Trophoblast cell (in vitro differentiated cells and primary cell): Measurements from ENCODE around the gene BRS3.

Experiments used
- DNase-seq, 2 donors: peaks; one replicate each; pipeline ENCODE4 v3.0.0-alpha.2; 2016
- H2AFZ ChIP-seq: 2 replicates; pipeline ENCODE4 v1.6.1; 2013; ENCODE audit warnings: low read length, moderate library complexity, mild to moderate bottlenecking; ENCODE audit not compliant: insufficient read depth, poor library complexity
- H2AK5ac ChIP-seq: 2 replicates; pipeline ENCODE4 v1.6.1; 2013; ENCODE audit warnings: mild to moderate bottlenecking, low read length
- H2BK120ac ChIP-seq: 2 replicates; pipeline ENCODE4 v1.6.1; 2013; ENCODE audit warnings: low read length, mild to moderate bottlenecking, moderate library complexity; ENCODE audit not compliant: insufficient read depth, poor library complexity
- H2BK12ac ChIP-seq: 2 replicates; pipeline ENCODE4 v1.6.1; 2013; ENCODE audit warnings: mild to moderate bottlenecking, low read length, moderate library complexity
- H2BK5ac ChIP-seq: 2 replicates; pipeline ENCODE4 v1.6.1; 2013; ENCODE audit warnings: low read length, low read depth, moderate library complexity, mild to moderate bottlenecking; ENCODE audit not compliant: poor library complexity
- H3K14ac ChIP-seq: 2 replicates; pipeline ENCODE4 v1.6.1; 2013; ENCODE audit warnings: mild to moderate bottlenecking, low read length
- H3K18ac ChIP-seq: 2 replicates; pipeline ENCODE4 v1.6.1; 2013; ENCODE audit warnings: mild to moderate bottlenecking, low read length
- H3K23ac ChIP-seq: 2 replicates; pipeline ENCODE4 v1.6.1; 2013; ENCODE audit warnings: low read length
- H3K27ac ChIP-seq: 2 replicates; pipeline ENCODE4 v1.5.1; 2013; ENCODE audit warnings: low read depth, mild to moderate bottlenecking, inconsistent platforms, low read length, moderate library complexity
- H3K27me3 ChIP-seq: 2 replicates; pipeline ENCODE4 v1.6.1; 2013; ENCODE audit warnings: inconsistent platforms, mild to moderate bottlenecking, low read length, moderate library complexity; ENCODE audit not compliant: insufficient read depth
- H3K36me3 ChIP-seq, 2 experiments: 1 replicate in 1 of 2; 2 replicates in 1 of 2; pipeline ENCODE4 v1.6.1; 2013; ENCODE audit warnings: low read length in 2 of 2, mild to moderate bottlenecking in 2 of 2, moderate library complexity in 1 of 2; ENCODE audit not compliant: insufficient read depth in 2 of 2, control insufficient read depth in 1 of 2
- H3K4ac ChIP-seq: 2 replicates; pipeline ENCODE4 v1.6.1; 2013; ENCODE audit warnings: low read depth, mild to moderate bottlenecking, low read length, moderate library complexity
- H3K4me1 ChIP-seq, 2 experiments: 1 replicate in 1 of 2; 2 replicates in 1 of 2; pipeline ENCODE4 v1.6.1; 2013; ENCODE audit warnings: low read length in 2 of 2, mild to moderate bottlenecking in 2 of 2, moderate library complexity in 1 of 2; ENCODE audit not compliant: insufficient read depth in 2 of 2, control insufficient read depth in 1 of 2
- H3K4me2 ChIP-seq: 2 replicates; pipeline ENCODE4 v1.6.1; 2013; ENCODE audit warnings: inconsistent platforms, mild to moderate bottlenecking, low read length, moderate library complexity
- H3K4me3 ChIP-seq: 2 replicates; pipeline ENCODE4 v1.5.1; 2013; ENCODE audit warnings: mild to moderate bottlenecking, low read depth, low read length, inconsistent platforms
- H3K79me1 ChIP-seq: one replicate; pipeline ENCODE4 v1.6.1; 2013; ENCODE audit warnings: low read length
- H3K79me2 ChIP-seq: 2 replicates; pipeline ENCODE4 v1.6.1; 2013; ENCODE audit warnings: low read length, mild to moderate bottlenecking; ENCODE audit not compliant: control insufficient read depth, insufficient read depth, poor library complexity
- H3K9ac ChIP-seq: 2 replicates; pipeline ENCODE4 v1.6.1; 2013; ENCODE audit warnings: mild to moderate bottlenecking, low read length
- H3K9me3 ChIP-seq: 2 replicates; pipeline ENCODE4 v1.6.1; 2013; ENCODE audit warnings: low read depth, mild to moderate bottlenecking, control low read depth, inconsistent platforms, low read length; ENCODE audit not compliant: insufficient read depth
- H4K12ac ChIP-seq: 2 replicates; pipeline ENCODE4 v1.6.1; 2013; ENCODE audit warnings: low read depth, mild to moderate bottlenecking, low read length, moderate library complexity
- H4K8ac ChIP-seq: 2 replicates; pipeline ENCODE4 v1.6.1; 2013; ENCODE audit warnings: low read depth, mild to moderate bottlenecking, low read length, moderate library complexity
- H4K91ac ChIP-seq: one replicate; pipeline ENCODE4 v1.6.1; 2013; ENCODE audit warnings: low read depth, mild to moderate bottlenecking, low read length, moderate library complexity
- WGBS: extraction: QIAGEN DNeasy Blood & Tissue Kit; methylation state at CpG from one replicate; pipeline ENCODE4 v1.1.7; 2013; ENCODE audit warnings: missing lambda C conversion rate; ENCODE audit not compliant: insufficient read length, insufficient coverage; ENCODE audit errors: extremely low coverage; 5-methylcytosine and 5-hydroxymethylcytosine counted together

Gene BRS3

DNA sequence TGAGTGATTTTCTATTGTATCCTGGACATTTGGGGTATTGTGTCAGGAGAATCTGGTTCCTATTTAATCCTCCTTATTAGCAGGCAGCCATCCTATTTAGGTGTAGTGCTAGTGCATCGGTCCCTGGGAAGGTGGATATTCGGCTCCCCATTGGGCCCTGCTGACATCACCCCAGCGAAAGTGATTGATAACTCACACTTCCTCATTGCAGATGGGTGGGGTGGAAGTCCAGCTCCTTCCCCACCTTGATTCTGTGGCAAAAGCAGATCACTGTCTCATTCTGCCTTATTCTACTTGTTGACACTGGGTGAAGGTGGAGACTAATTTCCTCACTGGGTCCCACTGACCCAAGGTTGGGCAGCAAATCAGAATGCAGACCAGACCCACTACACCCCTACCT is 23.2 kb upstream of the BRS3 start:
- no peak overlapping the region for H3K9ac ChIP-seq
- no peak overlapping the region for H2AK5ac ChIP-seq
- no peaks in the 10 kb centered on the region for H3K36me3 ChIP-seq
- no peaks in the 10 kb centered on the region for H3K79me1 ChIP-seq
- H3K23ac ChIP-seq: no peak overlapping the region
- no peak overlapping the region for H3K27ac ChIP-seq
- no peak overlapping the region for H2BK5ac ChIP-seq
- H2BK12ac ChIP-seq: no peak overlapping the region
- H3K4me3 ChIP-seq: no peak overlapping the region
- no peaks in the 10 kb centered on the region for H3K4me1 ChIP-seq
- H3K79me2 ChIP-seq: no peaks in the 10 kb centered on the region
- WGBS: no CpG with 5 or more reads among the region's 3 CpGs
- no peaks in the 10 kb centered on the region for H3K9me3 ChIP-seq
- no peak overlapping the region for H4K12ac ChIP-seq
- H3K4ac ChIP-seq: no peak overlapping the region
- no peak overlapping the region for H2AFZ ChIP-seq
- no peak overlapping the region for H3K18ac ChIP-seq
- no peak overlapping the region for H3K4me2 ChIP-seq
- no peak overlapping the region for H3K14ac ChIP-seq
- no peak for DNase-seq
- H2BK120ac ChIP-seq: no peak overlapping the region
- H3K27me3 ChIP-seq: no peaks in the 10 kb centered on the region
- H4K91ac ChIP-seq: no peak overlapping the region
- no peak overlapping the region for H4K8ac ChIP-seq

DNA sequence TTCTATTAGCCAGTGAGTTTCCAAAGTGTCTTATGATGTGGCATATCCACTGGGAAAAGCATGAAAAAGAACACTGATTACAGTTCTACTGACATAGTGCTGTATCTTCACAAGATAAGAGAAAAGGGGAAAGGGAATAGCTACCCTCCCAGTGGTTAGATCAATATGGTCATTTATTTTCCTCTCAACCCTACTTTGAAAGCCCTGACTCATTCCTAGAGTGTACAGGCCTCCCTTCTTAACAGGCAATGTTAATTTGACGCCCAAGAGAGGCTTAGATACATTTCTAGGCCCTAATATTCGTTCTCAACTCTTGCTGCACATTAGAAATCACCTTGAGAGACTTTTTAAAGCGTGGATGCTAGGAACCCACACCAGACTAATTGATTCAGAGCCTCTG is 20.4 kb upstream of the BRS3 start:
- Histone ChIP-seq H3K18ac (no peak overlapping the region), H3K36me3 (no peaks in the 10 kb centered on the region), H3K9ac (no peak overlapping the region), H4K12ac (no peak overlapping the region), H3K4me1 (no peaks in the 10 kb centered on the region), H3K27me3 (no peaks in the 10 kb centered on the region), H2AFZ (no peak overlapping the region), H2AK5ac (no peak overlapping the region), H4K8ac (no peak overlapping the region), H3K4me3 (no peak overlapping the region), H3K14ac (no peak overlapping the region), H3K27ac (no peak overlapping the region), H3K23ac (no peak overlapping the region), H3K4ac (no peak overlapping the region), H3K79me1 (no peaks in the 10 kb centered on the region), H3K9me3 (no peaks in the 10 kb centered on the region), H4K91ac (no peak overlapping the region), H3K79me2 (no peaks in the 10 kb centered on the region), H2BK120ac (no peak overlapping the region), H2BK12ac (no peak overlapping the region), H2BK5ac (no peak overlapping the region), H3K4me2 (no peak overlapping the region)
- DNase-seq: no peak
- no CpG with 5 or more reads among the region's 3 CpGs for WGBS

DNA sequence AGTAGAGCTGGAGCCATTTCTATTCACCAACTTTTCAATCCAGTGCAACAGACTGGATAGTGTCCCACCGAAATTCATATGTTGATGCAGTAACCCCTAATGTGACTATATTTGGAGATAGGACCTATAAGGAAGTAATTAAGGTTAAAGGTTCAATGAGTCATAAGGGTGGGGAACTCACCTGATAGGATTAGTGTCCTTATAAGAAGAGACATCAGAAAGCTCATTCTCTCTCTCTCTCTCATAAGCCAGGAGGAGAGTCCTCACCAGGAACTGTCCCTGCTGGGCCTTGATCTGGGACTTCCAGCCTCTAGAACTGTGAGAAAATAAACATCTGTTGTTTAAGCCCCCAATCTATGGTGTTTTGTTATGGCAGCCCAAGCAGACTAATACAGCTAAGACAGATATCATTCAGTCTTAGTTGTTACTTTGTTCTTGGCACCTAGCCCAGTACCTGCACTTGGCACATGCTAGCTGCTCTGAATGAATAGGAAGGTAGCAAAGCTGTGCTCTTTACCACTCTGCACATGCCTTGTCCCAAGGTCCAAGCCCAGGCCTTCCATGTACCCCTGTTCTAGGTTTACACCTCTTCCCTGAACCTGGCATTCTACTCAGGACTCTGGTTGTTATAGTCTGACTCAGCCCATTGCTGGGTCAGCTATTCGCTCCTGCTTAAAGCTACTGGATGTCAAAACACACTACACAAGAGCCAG is 19.2 kb upstream of the BRS3 start:
- Histone ChIP-seq H3K14ac (no peak overlapping the region), H3K9me3 (no peaks in the 10 kb centered on the region), H3K23ac (no peak overlapping the region), H3K4me3 (no peak overlapping the region), H3K79me2 (no peaks in the 10 kb centered on the region), H3K36me3 (no peaks in the 10 kb centered on the region), H4K91ac (no peak overlapping the region), H3K4me2 (no peak overlapping the region), H2AK5ac (no peak overlapping the region), H2BK5ac (no peak overlapping the region), H4K12ac (no peak overlapping the region), H3K27ac (no peak overlapping the region), H3K27me3 (no peaks in the 10 kb centered on the region), H2AFZ (no peak overlapping the region), H2BK12ac (no peak overlapping the region), H3K4me1 (no peaks in the 10 kb centered on the region), H3K18ac (no peak overlapping the region), H4K8ac (no peak overlapping the region), H3K4ac (no peak overlapping the region), H2BK120ac (no peak overlapping the region), H3K9ac (no peak overlapping the region), H3K79me1 (no peaks in the 10 kb centered on the region)
- no peak for DNase-seq
- WGBS: no CpG with 5 or more reads among the region's 2 CpGs

DNA sequence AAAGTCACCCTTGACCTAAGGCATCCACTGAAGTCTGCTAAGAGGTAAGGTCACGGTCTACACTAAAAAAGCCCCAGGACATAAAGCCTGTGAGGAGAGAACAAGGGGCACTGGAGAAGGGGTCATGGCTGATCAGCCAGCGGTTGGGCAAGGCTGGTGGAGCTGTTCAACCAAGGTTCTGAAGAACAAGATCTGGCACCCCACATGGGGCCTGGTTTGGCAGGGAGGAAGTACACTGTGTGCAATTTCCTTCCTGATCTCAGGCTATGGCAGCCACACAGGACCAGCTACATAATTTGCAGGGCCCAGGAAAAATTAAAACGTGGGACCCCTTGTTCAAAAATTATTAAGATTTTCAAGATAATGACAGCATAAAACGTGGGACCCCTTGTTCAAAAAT is 14.1 kb upstream of the BRS3 start:
- Histone ChIP-seq H3K27me3 (no peaks in the 10 kb centered on the region), H4K8ac (no peak overlapping the region), H3K79me2 (no peaks in the 10 kb centered on the region), H3K18ac (no peak overlapping the region), H3K9me3 (no peaks in the 10 kb centered on the region), H3K4me2 (no peak overlapping the region), H2AK5ac (no peak overlapping the region), H3K27ac (no peak overlapping the region), H3K23ac (no peak overlapping the region), H3K4ac (no peak overlapping the region), H3K9ac (no peak overlapping the region), H3K36me3 (no peaks in the 10 kb centered on the region), H2AFZ (no peak overlapping the region), H2BK120ac (no peak overlapping the region), H2BK5ac (no peak overlapping the region), H3K4me1 (no peaks in the 10 kb centered on the region), H3K4me3 (no peak overlapping the region), H3K14ac (no peak overlapping the region), H4K12ac (no peak overlapping the region), H3K79me1 (no peaks in the 10 kb centered on the region), H4K91ac (no peak overlapping the region), H2BK12ac (no peak overlapping the region)
- no peak for DNase-seq
- WGBS: no CpG with 5 or more reads among the region's 4 CpGs
